ENCODE results near the gene TMED1.

DNA sequence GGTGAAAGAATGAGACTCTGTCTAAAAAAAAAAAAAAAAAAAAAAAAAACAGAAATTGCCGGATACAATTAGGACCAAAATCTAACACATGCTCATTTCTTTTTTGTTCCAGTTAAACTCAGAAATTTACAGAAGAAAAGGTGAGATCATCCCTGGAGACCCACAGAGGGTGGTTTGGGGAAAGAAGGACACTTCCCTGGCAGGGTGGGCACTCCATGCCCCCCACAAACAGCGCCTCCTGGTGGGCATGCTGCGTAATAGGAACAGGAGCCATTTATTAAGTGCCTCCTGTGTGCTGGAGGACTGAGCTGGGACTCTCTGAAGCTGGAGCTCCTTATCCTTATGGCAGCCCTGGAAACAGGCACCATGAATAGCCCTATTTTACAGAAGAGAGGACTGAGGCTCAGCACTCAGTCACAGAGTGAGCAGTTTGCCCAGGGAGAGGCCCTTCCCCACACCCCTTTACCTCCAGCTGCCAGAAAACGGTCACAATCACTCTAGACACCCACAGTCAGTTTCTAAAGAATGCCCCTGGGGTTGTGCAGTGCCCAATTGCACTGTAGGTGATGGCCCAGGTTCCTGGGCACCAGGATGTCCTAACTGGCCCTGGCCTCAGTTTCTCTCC, 22.3 kb upstream of the TMED1 start:
- TF ChIP-seq EZH2 (IDR thresholded peaks at IDR 0.05; ENCODE audit: borderline replicate concordance, low read length): no peak
- TF ChIP-seq, protein P1, sequence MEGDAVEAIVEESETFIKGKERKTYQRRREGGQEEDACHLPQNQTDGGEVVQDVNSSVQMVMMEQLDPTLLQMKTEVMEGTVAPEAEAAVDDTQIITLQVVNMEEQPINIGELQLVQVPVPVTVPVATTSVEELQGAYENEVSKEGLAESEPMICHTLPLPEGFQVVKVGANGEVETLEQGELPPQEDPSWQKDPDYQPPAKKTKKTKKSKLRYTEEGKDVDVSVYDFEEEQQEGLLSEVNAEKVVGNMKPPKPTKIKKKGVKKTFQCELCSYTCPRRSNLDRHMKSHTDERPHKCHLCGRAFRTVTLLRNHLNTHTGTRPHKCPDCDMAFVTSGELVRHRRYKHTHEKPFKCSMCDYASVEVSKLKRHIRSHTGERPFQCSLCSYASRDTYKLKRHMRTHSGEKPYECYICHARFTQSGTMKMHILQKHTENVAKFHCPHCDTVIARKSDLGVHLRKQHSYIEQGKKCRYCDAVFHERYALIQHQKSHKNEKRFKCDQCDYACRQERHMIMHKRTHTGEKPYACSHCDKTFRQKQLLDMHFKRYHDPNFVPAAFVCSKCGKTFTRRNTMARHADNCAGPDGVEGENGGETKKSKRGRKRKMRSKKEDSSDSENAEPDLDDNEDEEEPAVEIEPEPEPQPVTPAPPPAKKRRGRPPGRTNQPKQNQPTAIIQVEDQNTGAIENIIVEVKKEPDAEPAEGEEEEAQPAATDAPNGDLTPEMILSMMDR (IDR thresholded peaks at IDR 0.05; ENCODE audit: low read length): peak; percentile 95

Measured in OCI-LY1 (cell line).